H9 (cell line): ENCODE data around the gene TNRC6C. TPM values are rescaled to one million over a fixed set of nuclear protein-coding genes. Genes with fewer than 3 reads are reported as not detected.

Experiments
- DNase-seq: peaks from one replicate; pipeline ENCODE4 v3.0.0-alpha.2; 2017
- H2AFZ ChIP-seq: one replicate; pipeline ENCODE4 v1.6.1; 2013; ENCODE audit warnings: mild to moderate bottlenecking, low read length, control low read depth, moderate library complexity
- H2AK5ac ChIP-seq: 2 replicates; pipeline ENCODE4 v1.6.1; 2013; ENCODE audit warnings: low read length, control low read depth, mixed read lengths; ENCODE audit not compliant: insufficient read length
- H2BK120ac ChIP-seq: one replicate; pipeline ENCODE4 v1.6.1; 2013; ENCODE audit warnings: low read depth, mild to moderate bottlenecking, low read length, control low read depth, inconsistent platforms; ENCODE audit not compliant: poor library complexity, severe bottlenecking
- H2BK12ac ChIP-seq: 2 replicates; pipeline ENCODE4 v1.6.1; 2013; ENCODE audit warnings: low read length, control low read depth, mixed read lengths, low read depth; ENCODE audit not compliant: insufficient read length
- H2BK15ac ChIP-seq: 2 replicates; pipeline ENCODE4 v1.6.1; 2013; ENCODE audit warnings: low read depth, low read length, control low read depth
- H2BK20ac ChIP-seq: one replicate; pipeline ENCODE4 v1.6.1; 2013; ENCODE audit warnings: low read depth, mild to moderate bottlenecking, low read length, control low read depth, inconsistent platforms; ENCODE audit not compliant: poor library complexity, severe bottlenecking
- H2BK5ac ChIP-seq: 2 replicates; pipeline ENCODE4 v1.6.1; 2013; ENCODE audit warnings: low read length, control low read depth, mixed read lengths; ENCODE audit not compliant: insufficient read length
- H3K14ac ChIP-seq: 2 replicates; pipeline ENCODE4 v1.6.1; 2013; ENCODE audit warnings: low read length, control low read depth; ENCODE audit not compliant: insufficient read depth
- H3K18ac ChIP-seq: 2 replicates; pipeline ENCODE4 v1.6.1; 2013; ENCODE audit warnings: low read depth, mild to moderate bottlenecking, mixed read lengths, low read length, control low read depth; ENCODE audit not compliant: insufficient read length
- H3K23ac ChIP-seq: 2 replicates; pipeline ENCODE4 v1.6.1; 2013; ENCODE audit warnings: low read length, control low read depth, mixed read lengths, low read depth; ENCODE audit not compliant: insufficient read length
- H3K23me2 ChIP-seq: 2 replicates; pipeline ENCODE4 v1.6.1; 2013; ENCODE audit warnings: low read depth, mild to moderate bottlenecking, mixed read lengths, low read length, control low read depth; ENCODE audit not compliant: insufficient read length, poor library complexity, severe bottlenecking
- H3K27ac ChIP-seq: 2 replicates; pipeline ENCODE4 v1.5.1; 2013; ENCODE audit warnings: low read length, control low read depth, mixed read lengths, low read depth; ENCODE audit not compliant: insufficient read length
- H3K27me3 ChIP-seq: 2 replicates; pipeline ENCODE4 v1.6.1; 2013; ENCODE audit warnings: low read length, control low read depth, inconsistent platforms; ENCODE audit not compliant: insufficient read depth
- H3K4ac ChIP-seq: 2 replicates; pipeline ENCODE4 v1.6.1; 2013; ENCODE audit warnings: low read depth, mild to moderate bottlenecking, control low read depth, inconsistent platforms, low read length, moderate library complexity
- H3K4me1 ChIP-seq: 2 replicates; pipeline ENCODE4 v1.6.1; 2013; ENCODE audit warnings: low read length, control low read depth, inconsistent platforms; ENCODE audit not compliant: insufficient read depth
- H3K4me2 ChIP-seq: 2 replicates; pipeline ENCODE4 v1.6.1; 2013; ENCODE audit warnings: low read length, control low read depth, mixed read lengths; ENCODE audit not compliant: insufficient read length, insufficient read depth
- H3K56ac ChIP-seq: 2 replicates; pipeline ENCODE4 v1.6.1; 2013; ENCODE audit warnings: low read depth, mild to moderate bottlenecking, mixed read lengths, low read length, control low read depth; ENCODE audit not compliant: insufficient read length
- H3K79me1 ChIP-seq: 2 replicates; pipeline ENCODE4 v1.6.1; 2013; ENCODE audit warnings: low read depth, mild to moderate bottlenecking, moderate library complexity, low read length, control low read depth, inconsistent platforms; ENCODE audit not compliant: insufficient read depth, poor library complexity, severe bottlenecking
- H3K79me2 ChIP-seq: 2 replicates; pipeline ENCODE4 v1.6.1; 2013; ENCODE audit warnings: low read length, control low read depth, inconsistent platforms; ENCODE audit not compliant: insufficient read depth
- H3K9ac ChIP-seq: 2 replicates; pipeline ENCODE4 v1.6.1; 2013; ENCODE audit warnings: low read length, control low read depth, mixed read lengths; ENCODE audit not compliant: insufficient read length; ENCODE audit errors: extremely low read depth
- H3K9me3 ChIP-seq: one replicate; pipeline ENCODE4 v1.6.1; 2013; ENCODE audit warnings: low read depth, low read length, inconsistent platforms; ENCODE audit not compliant: control insufficient read depth
- H3T11ph ChIP-seq: one replicate; pipeline ENCODE4 v1.6.1; 2013; ENCODE audit warnings: mild to moderate bottlenecking, low read length, control low read depth, inconsistent platforms
- H4K20me1 ChIP-seq: one replicate; pipeline ENCODE4 v1.6.1; 2013; ENCODE audit not compliant: control insufficient read depth, insufficient read length, insufficient read depth
- H4K5ac ChIP-seq: 2 replicates; pipeline ENCODE4 v1.6.1; 2013; ENCODE audit warnings: low read depth, mild to moderate bottlenecking, mixed read lengths, low read length, control low read depth; ENCODE audit not compliant: insufficient read length
- H4K8ac ChIP-seq: replicated peaks from 2 replicates; pipeline ENCODE4 v1.6.1; 2013; ENCODE audit warnings: low read length, control low read depth, mixed read lengths, low read depth; ENCODE audit not compliant: insufficient read length
- H4K91ac ChIP-seq: 2 replicates; pipeline ENCODE4 v1.6.1; 2013; ENCODE audit warnings: low read depth, mild to moderate bottlenecking, moderate library complexity, mixed read lengths, low read length, control low read depth; ENCODE audit not compliant: insufficient read length
- H3K27ac Mint-ChIP-seq, 3 experiments: 2 replicates in 2 of 3; 3 replicates in 1 of 3; pipeline ENCODE4 v1.8.0; 2020 to 2021; ENCODE audit warnings: mixed read lengths in 3 of 3, mild to moderate bottlenecking in 1 of 3, moderate library complexity in 1 of 3
- H3K27me3 Mint-ChIP-seq: 2 replicates; pipeline ENCODE4 v1.8.0; 2021; ENCODE audit warnings: low read depth, mild to moderate bottlenecking, moderate library complexity, mixed read lengths
- H3K36me3 Mint-ChIP-seq, 3 experiments: 2 replicates in 2 of 3; 3 replicates in 1 of 3; pipeline ENCODE4 v1.8.0; 2020 to 2021; ENCODE audit warnings: low read depth in 3 of 3, mixed read lengths in 3 of 3; ENCODE audit not compliant: insufficient read depth in 1 of 3
- H3K4me1 Mint-ChIP-seq, 2 experiments: 2 replicates each; pipeline ENCODE4 v1.8.0; 2020; ENCODE audit warnings: mixed read lengths in 2 of 2
- H3K4me3 Mint-ChIP-seq, 2 experiments: 2 replicates in 1 of 2; 3 replicates in 1 of 2; pipeline ENCODE4 v1.8.0; 2020 to 2021; ENCODE audit warnings: mild to moderate bottlenecking in 2 of 2, mixed read lengths in 2 of 2, moderate library complexity in 1 of 2
- H3K9me3 Mint-ChIP-seq, 2 experiments: 2 replicates in 1 of 2; 3 replicates in 1 of 2; pipeline ENCODE4 v1.8.0; 2020; ENCODE audit warnings: mild to moderate bottlenecking in 2 of 2, mixed read lengths in 2 of 2, moderate library complexity in 1 of 2
- WGBS: extraction: QIAGEN DNeasy Blood & Tissue Kit; methylation state at CpG from one replicate; pipeline ENCODE4 v1.1.7; 2013; ENCODE audit warnings: missing lambda C conversion rate, low lambda C conversion rate, mixed read lengths; ENCODE audit not compliant: insufficient read length; ENCODE audit errors: extremely low coverage; 5-methylcytosine and 5-hydroxymethylcytosine counted together
- total RNA-seq: library from RNA; stranded (reverse); gene quantifications from 2 replicates; pipeline ENCODE4 v1.2.1, GENCODE V29; 2021
- TF ChIP-seq, protein P1 (sequence below): fragments of 200-600 bp; sonication (generic); conservative IDR thresholded peaks from 3 replicates; pipeline ENCODE4 v1.8.0; 2021; ENCODE audit warnings: antibody characterized with exemption, mild to moderate bottlenecking

TNRC6C gene
- total RNA-seq, 1 experiment from 2014 or later, result 24.7 TPM

DNA sequence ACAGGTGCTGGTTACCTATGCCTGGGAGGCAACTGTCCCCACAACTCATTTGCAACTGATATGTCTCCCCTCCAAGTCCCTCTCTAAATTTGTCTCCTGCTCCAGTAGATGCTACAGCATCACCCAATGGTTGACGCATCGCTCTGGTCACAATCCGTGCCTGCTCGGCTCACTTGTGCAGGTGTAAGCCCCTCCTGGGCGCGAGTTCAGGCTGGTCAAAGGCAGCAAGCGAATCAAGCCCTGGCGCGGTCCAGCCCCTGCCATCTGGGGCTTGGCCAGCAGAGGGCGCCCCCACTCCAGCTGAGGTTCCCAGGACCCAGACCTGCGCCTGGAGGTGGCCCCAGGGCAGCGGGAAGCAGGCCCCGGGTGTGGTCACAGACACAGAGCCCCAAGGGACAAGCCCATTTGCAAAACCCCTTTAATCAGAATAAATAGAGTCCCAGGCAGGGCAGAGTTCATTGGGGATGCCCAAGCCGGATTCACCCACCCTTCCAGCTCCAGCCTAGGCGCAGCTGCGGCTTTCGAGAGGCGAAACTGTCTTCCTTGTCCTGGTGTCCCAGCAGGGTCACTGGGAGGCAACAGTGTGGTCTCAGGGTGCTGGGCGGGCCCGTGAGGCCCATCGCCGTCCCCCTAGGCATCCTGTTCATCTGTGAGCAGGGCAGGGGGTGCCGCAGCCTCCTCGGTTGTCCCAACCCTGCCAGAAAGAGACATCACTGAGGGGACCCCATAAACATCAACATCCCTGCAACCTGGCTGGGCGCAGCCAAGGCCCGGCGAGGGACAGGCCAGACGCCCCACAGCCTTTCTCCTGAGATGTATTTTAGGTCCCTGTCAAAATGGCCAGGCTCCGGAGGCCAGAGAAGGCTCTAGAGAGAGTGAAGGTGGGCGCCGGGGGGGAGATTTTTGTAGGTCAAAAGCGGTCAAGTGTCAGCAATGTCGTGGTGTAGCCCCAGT lies 154.3 kb downstream of the TNRC6C start:
- Mint-ChIP-seq H3K27ac (peak overlapping the region in 1 of 3 experiments; percentile 93; a peak in 1 of 7 replicates), H3K27me3 (no peaks in the 10 kb centered on the region; the same call in 1 of the 2 replicates), H3K9me3 (no peaks in the 10 kb centered on the region), H3K4me1 (peaks cover 2% of the 10 kb centered on the region in 2 experiments; a peak in 3 of 4 replicates), H3K4me3 (no peak overlapping the region), H3K36me3 (peaks cover 0 to 40% (median 10%) of the 10 kb centered on the region in 3 experiments; a peak in 4 of 7 replicates)
- Histone ChIP-seq H3K4me1 (no peaks in the 10 kb centered on the region), H3K18ac (no peak overlapping the region), H2BK15ac (no peak overlapping the region), H3K9ac (no peak overlapping the region), H2BK120ac (no peak overlapping the region), H3K27ac (no peak overlapping the region), H4K91ac (no peak overlapping the region), H2AFZ (no peak overlapping the region), H3K23ac (no peak overlapping the region), H2AK5ac (no peak overlapping the region), H4K5ac (no peak overlapping the region), H3K79me1 (no peaks in the 10 kb centered on the region), H2BK20ac (no peak overlapping the region), H2BK5ac (no peak overlapping the region), H3K79me2 (no peaks in the 10 kb centered on the region), H4K20me1 (no peaks in the 10 kb centered on the region), H4K8ac (no peak overlapping the region), H3T11ph (no peak overlapping the region), H3K23me2 (no peaks in the 10 kb centered on the region), H3K14ac (no peak overlapping the region), H3K27me3 (no peaks in the 10 kb centered on the region), H2BK12ac (no peak overlapping the region), H3K56ac (no peak overlapping the region), H3K4me2 (no peak overlapping the region), H3K9me3 (no peaks in the 10 kb centered on the region), H3K4ac (no peak overlapping the region)
- DNase-seq, result peak; percentile 95
- TF ChIP-seq, protein P1, sequence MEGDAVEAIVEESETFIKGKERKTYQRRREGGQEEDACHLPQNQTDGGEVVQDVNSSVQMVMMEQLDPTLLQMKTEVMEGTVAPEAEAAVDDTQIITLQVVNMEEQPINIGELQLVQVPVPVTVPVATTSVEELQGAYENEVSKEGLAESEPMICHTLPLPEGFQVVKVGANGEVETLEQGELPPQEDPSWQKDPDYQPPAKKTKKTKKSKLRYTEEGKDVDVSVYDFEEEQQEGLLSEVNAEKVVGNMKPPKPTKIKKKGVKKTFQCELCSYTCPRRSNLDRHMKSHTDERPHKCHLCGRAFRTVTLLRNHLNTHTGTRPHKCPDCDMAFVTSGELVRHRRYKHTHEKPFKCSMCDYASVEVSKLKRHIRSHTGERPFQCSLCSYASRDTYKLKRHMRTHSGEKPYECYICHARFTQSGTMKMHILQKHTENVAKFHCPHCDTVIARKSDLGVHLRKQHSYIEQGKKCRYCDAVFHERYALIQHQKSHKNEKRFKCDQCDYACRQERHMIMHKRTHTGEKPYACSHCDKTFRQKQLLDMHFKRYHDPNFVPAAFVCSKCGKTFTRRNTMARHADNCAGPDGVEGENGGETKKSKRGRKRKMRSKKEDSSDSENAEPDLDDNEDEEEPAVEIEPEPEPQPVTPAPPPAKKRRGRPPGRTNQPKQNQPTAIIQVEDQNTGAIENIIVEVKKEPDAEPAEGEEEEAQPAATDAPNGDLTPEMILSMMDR, result peak; percentile 99
- WGBS, result no CpG with 5 or more reads among the region's 33 CpGs
